Measurements from ENCODE around the gene MYH10.

The MYH10 gene

DNA sequence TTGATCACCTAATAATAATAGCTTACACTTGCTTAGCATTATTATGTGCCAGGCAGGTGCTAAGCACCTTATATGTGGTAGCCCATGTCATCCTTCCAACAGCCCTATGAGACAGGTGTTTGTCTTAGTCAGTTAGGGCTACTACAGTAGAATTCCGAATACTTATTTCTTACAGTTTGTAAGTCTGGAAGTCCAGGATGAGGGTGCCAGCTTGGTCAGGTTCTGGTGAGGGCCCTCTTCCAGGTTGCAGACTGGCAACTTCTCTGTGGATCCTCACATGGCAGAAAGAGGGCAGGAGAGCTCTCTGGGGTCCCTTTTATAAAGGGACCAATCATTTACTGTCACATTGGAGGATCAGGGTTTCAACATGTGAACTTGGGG lies 19.6 kb upstream of the MYH10 start (continued):
- TF ChIP-seq ZNF132 (tag by site-specific recombination; IDR thresholded peaks at IDR 0.05; ENCODE audit: borderline replicate concordance), result no peak

DNA sequence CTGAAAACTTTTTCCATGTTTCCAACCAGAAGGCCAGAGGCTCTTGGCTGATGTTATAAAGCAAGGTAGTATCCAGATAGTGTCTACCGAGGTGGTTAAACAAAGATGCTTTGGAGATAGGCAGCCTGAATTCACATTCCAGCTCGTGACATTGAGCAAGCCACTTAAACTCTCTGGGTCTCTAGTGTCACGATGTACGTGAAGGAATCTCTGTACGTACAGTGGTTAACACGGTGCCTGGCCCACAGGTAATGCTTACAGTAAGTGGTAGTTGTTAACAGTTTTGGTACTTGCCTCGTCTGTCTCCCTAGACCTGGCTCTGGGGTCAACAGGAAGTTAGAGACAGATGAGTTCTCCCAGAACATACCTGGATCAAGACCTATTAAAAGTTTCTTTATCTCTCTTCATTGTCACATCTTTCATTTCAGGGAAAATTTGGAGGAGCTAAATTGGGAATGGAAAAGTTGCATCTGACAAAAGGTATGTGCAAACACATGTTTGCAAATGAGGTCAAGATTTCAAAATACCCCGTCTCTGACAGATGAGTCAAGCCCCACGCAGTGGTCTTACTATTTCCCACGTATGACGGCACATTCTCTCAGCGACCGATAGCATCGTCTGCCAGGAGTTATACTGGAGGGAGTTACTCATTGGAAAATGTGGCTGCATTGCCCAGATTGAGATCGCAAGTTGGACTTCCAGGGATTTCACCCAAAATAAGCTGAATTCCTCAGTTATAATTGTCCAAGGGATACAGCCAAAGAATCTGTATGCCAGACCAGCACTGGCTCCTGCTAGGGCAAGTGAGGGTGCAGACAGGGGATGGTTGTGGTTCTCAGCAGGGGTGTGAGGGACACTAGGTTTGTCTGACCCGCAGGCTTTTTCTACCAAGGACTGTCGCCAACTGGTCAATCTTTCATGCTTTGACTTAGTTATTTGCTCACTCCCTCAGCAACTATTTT lies 18.9 kb upstream of the MYH10 start:
- TF ChIP-seq ZNF2 (tag by site-specific recombination; IDR thresholded peaks at IDR 0.05) (no peak), ZNF529 (tag by site-specific recombination; IDR thresholded peaks at IDR 0.05; ENCODE audit: insufficient replicate concordance) (no peak), ZNF416 (tag by site-specific recombination; IDR thresholded peaks at IDR 0.05) (no peak)
- Histone ChIP-seq H3K4me1 (ENCODE audit: control insufficient read depth, insufficient read depth, low read length) (no peaks in the 10 kb centered on the region), H3K9me3 (ENCODE audit: control insufficient read depth, insufficient read depth, low read depth, low read length) (no peaks in the 10 kb centered on the region), H3K4me3 (ENCODE audit: low read depth, low read length) (no peak overlapping the region), H3K27ac (ENCODE audit: extremely low read depth, low read depth, low read length) (no peak overlapping the region), H3K36me3 (ENCODE audit: control insufficient read depth in 2 of 2, insufficient read depth in 1 of 2, low read length in 2 of 2) (no peaks in the 10 kb centered on the region)
- ChIA-PET POLR2A (interaction anchor here (0.6 kb wide), 1 partner anchor 21 kb away, joined by 3 read pairs; no protein-coding TSS in a partner anchor), CTCF (interaction anchor here (0.9 to 1.8 kb wide), 2 partner anchors 12 to 97 kb away, joined by 3 to 5 read pairs; no protein-coding TSS in a partner anchor)

DNA sequence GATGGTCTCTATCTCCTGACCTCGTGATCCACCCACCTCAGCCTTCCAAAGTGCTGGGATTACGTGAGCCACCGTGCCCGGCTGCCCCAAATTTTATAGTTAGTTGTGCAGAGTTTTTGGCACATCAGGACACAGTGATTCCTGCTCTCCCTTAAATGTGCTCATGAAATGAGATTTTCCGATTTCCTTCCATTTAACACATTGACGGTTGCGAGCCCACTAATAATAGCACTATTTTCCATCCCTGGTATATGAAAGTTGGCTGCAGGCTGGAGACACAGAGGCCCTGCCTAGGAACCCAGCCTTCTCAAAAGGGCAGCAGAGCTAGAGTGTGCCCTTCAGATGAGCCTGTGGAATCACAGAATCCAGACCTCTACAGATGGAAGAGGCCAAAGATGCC lies 17.4 kb upstream of the MYH10 start:
- no peak for TF ChIP-seq SALL2 (tag by site-specific recombination; IDR thresholded peaks at IDR 0.05; ENCODE audit: borderline replicate concordance)
- no peak for TF ChIP-seq ZNF629 (tag by site-specific recombination; IDR thresholded peaks at IDR 0.05)
- TF ChIP-seq, protein P1, sequence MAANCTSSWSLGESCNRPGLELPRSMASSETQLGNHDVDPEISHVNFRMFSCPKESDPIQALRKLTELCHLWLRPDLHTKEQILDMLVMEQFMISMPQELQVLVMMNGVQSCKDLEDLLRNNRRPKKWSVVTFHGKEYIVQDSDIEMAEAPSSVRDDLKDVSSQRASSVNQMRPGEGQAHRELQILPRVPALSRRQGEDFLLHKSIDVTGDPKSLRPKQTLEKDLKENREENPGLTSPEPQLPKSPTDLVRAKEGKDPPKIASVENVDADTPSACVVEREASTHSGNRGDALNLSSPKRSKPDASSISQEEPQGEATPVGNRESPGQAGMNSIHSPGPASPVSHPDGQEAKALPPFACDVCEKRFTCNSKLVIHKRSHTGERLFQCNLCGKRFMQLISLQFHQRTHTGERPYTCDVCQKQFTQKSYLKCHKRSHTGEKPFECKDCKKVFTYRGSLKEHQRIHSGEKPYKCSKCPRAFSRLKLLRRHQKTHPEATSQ (tag by site-specific recombination; IDR thresholded peaks at IDR 0.05), result no peak
- TF ChIP-seq, protein P2, sequence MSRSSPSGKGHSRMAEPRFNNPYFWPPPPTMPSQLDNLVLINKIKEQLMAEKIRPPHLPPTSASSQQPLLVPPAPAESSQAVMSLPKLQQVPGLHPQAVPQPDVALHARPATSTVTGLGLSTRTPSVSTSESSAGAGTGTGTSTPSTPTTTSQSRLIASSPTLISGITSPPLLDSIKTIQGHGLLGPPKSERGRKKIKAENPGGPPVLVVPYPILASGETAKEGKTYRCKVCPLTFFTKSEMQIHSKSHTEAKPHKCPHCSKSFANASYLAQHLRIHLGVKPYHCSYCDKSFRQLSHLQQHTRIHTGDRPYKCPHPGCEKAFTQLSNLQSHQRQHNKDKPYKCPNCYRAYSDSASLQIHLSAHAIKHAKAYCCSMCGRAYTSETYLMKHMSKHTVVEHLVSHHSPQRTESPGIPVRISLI (tag by site-specific recombination; IDR thresholded peaks at IDR 0.05), result no peak
- no peak for TF ChIP-seq ZNF670 (tag by site-specific recombination; IDR thresholded peaks at IDR 0.05; ENCODE audit: low read depth)
- no peak for TF ChIP-seq ZNF654 (tag by site-specific recombination; IDR thresholded peaks at IDR 0.05; ENCODE audit: low read depth)
- TF ChIP-seq SCRT2 (tag by site-specific recombination; IDR thresholded peaks at IDR 0.05), result no peak
- no peak for TF ChIP-seq FEZF1 (tag by site-specific recombination; IDR thresholded peaks at IDR 0.05)
- TF ChIP-seq, protein P3, sequence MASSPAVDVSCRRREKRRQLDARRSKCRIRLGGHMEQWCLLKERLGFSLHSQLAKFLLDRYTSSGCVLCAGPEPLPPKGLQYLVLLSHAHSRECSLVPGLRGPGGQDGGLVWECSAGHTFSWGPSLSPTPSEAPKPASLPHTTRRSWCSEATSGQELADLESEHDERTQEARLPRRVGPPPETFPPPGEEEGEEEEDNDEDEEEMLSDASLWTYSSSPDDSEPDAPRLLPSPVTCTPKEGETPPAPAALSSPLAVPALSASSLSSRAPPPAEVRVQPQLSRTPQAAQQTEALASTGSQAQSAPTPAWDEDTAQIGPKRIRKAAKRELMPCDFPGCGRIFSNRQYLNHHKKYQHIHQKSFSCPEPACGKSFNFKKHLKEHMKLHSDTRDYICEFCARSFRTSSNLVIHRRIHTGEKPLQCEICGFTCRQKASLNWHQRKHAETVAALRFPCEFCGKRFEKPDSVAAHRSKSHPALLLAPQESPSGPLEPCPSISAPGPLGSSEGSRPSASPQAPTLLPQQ (tag by site-specific recombination; IDR thresholded peaks at IDR 0.05), result no peak
- TF ChIP-seq ZNF510 (tag by site-specific recombination; IDR thresholded peaks at IDR 0.05; ENCODE audit: insufficient replicate concordance), result no peak
- no peak for TF ChIP-seq ZNF785 (tag by site-specific recombination; IDR thresholded peaks at IDR 0.05)
- TF ChIP-seq ZNF521 (tag by site-specific recombination; IDR thresholded peaks at IDR 0.05), result no peak
- TF ChIP-seq ZNF274 (IDR thresholded peaks at IDR 0.05; ENCODE audit: low read length), result no peak
- no peak for TF ChIP-seq ZNF274 (tag by site-specific recombination; IDR thresholded peaks at IDR 0.05; ENCODE audit: borderline replicate concordance)
- Histone ChIP-seq H3K27ac (ENCODE audit: extremely low read depth, low read depth, low read length) (no peak overlapping the region), H3K9me3 (ENCODE audit: control insufficient read depth, insufficient read depth, low read depth, low read length) (no peaks in the 10 kb centered on the region), H3K36me3 (ENCODE audit: control insufficient read depth in 2 of 2, insufficient read depth in 1 of 2, low read length in 2 of 2) (no peaks in the 10 kb centered on the region), H3K4me3 (ENCODE audit: low read depth, low read length) (no peak overlapping the region), H3K4me1 (ENCODE audit: control insufficient read depth, insufficient read depth, low read length) (no peaks in the 10 kb centered on the region)
- POLR2A ChIA-PET, result interaction anchor here (1.0 kb wide), 1 partner anchor 17 kb away, joined by 5 read pairs; the partner anchor contains the start of gene MYH10
- CTCF ChIA-PET, result interaction anchor here (0.6 kb wide), 3 partner anchors 165 to 887 kb away, joined by 4 read pairs; no protein-coding TSS in a partner anchor
